COR-L47 (cell line): ENCODE measurements around the gene RHBDL1.

Experiments used
- DNase-seq: peaks from one replicate; lab custom pipeline; 2025; lab: John Stamatoyannopoulos, UW

Gene RHBDL1

GRCh38 chr16:674214-674881 is 1.1 kb upstream of the RHBDL1 start:
- DNase-seq, result no peak

GRCh38 chr16:675884-676564 is 553 bp downstream of the RHBDL1 start:
- no peak for DNase-seq

GRCh38 chr16:676565-676902 is 1.1 kb downstream of the RHBDL1 start:
- DNase-seq, result no peak

- DNase-seq, result peak; percentile 86
Measured at GRCh38 chr16:676913-677312, 1.4 kb downstream of the RHBDL1 start.

- peak; percentile 64 for DNase-seq
Measured at GRCh38 chr16:677316-678190, 2.1 kb downstream of the RHBDL1 start.

GRCh38 chr16:678209-678857 is 2.9 kb downstream of the RHBDL1 start:
- no peak for DNase-seq

GRCh38 chr16:678858-679813 is 3.7 kb downstream of the RHBDL1 start:
- no peak for DNase-seq

GRCh38 chr16:679814-680624 is 4.5 kb downstream of the RHBDL1 start, which contains the start of gene STUB1:
Gene STUB1, plus strand, starts transcription at chr16:680410. Its CDS starts 116 bp downstream, at chr16:680526.
- DNase-seq, result peak; percentile 68

- no peak for DNase-seq
Measured at GRCh38 chr16:680625-680945, 5.1 kb downstream of the RHBDL1 start.

GRCh38 chr16:680967-681745 is 5.7 kb downstream of the RHBDL1 start:
- DNase-seq, result no peak

- DNase-seq, result no peak
Measured at GRCh38 chr16:681746-682427, 6.4 kb downstream of the RHBDL1 start.

GRCh38 chr16:682493-683395 is 7.3 kb downstream of the RHBDL1 start:
- no peak for DNase-seq

- no peak for DNase-seq
Measured at GRCh38 chr16:683396-684070, 8.1 kb downstream of the RHBDL1 start.

GRCh38 chr16:684071-684794 is 8.8 kb downstream of the RHBDL1 start, which contains the start of gene JMJD8:
Gene JMJD8, minus strand, starts transcription at chr16:684334. Its CDS starts 15 bp downstream, at chr16:684319.
- DNase-seq, result peak; percentile 98

- DNase-seq, result peak; percentile 96
Measured at GRCh38 chr16:684961-685696, 9.7 kb downstream of the RHBDL1 start.

- DNase-seq, result peak; percentile 72
Measured at GRCh38 chr16:685967-686366, 10.5 kb downstream of the RHBDL1 start.
